Activated CD4-positive, alpha-beta T cell treated with anti-CD3 and anti-CD28 coated beads, Interleukin-10, Interleukin-2, amounts not matched to agents 100 ng/mL and 50 ng/mL, durations not matched to agents 16 hours and 8 hours (primary cell): ENCODE data around the gene CYP4B1.
"Not testable (repeated sequence)": the region's sequence is repeated elsewhere in the genome, so short reads cannot be mapped to it uniquely, and the experiment has no call there.

ENCODE experiments used
- DNase-seq: peaks from one replicate; pipeline ENCODE4 v3.0.0-alpha.2; 2020

CYP4B1 gene

GRCh38 chr1:46816930-46817329, 18.1 kb downstream of the CYP4B1 start:
- DNase-seq = no peak

DNA sequence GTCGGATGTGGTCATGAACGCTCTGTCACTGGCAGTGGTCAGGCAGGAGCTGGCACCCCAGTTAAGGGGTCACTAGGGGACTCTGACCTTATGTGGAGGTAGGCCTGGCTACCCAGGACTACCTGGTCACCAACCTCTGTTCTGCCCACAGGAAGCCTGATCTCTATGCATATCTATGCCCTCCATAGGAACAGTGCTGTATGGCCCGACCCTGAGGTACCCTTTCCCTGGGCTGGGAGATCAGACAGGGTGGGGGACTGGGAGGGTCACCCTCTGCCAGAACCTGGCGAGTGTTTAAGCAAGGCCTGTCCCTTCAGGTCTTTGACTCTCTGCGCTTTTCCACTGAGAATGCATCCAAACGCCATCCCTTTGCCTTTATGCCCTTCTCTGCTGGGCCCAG, 19.0 kb downstream of the CYP4B1 start:
- no peak for DNase-seq

DNA sequence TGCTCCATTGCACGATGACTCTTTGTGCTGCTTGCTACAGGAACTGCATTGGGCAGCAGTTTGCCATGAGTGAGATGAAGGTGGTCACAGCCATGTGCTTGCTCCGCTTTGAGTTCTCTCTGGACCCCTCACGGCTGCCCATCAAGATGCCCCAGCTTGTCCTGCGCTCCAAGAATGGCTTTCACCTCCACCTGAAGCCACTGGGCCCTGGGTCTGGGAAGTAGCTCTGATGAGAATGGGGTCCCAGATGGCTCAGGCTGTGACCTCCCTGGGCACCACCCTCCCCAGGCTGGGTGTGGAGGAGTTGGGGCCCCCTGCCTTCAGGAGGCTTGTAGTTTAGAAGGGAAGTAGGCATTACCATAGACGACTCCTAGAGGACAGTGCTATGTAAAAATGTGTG, 19.7 kb downstream of the CYP4B1 start:
- no peak for DNase-seq

- no peak for DNase-seq
Measured at GRCh38 chr1:46819335-46819734, 20.5 kb downstream of the CYP4B1 start.

GRCh38 chr1:46820076-46820475, 21.2 kb downstream of the CYP4B1 start:
- no peak for DNase-seq

DNA sequence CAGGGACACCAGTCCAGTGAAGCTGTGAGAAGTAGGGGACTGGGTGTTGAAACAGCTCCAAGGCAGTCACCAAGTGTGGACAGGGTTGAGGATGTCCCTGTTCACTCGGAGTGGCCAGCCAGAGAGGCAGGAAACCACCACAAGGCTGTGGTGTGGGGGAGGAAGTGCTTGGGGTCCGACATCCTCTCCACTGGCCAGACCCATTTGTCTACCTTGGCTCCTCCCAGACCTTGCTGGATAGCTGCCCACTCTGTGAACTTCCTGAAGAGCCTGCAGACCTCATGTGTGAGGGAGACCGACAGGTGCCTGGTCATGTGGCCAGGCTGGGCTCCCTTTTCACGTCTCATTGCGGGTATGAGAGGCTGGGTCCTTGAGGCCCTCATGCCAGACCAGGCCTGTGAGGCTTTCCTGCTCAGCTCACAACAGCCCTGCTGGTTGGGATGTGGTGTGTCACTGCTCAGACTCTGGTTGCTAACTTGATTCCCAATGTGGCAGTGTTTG, 21.8 kb downstream of the CYP4B1 start:
- DNase-seq = no peak

GRCh38 chr1:46822248-46822826, 23.5 kb downstream of the CYP4B1 start:
- no peak for DNase-seq

- DNase-seq = no peak
Measured at GRCh38 chr1:46823151-46823550, 24.3 kb downstream of the CYP4B1 start.

GRCh38 chr1:46826892-46827291, 28.0 kb downstream of the CYP4B1 start:
- not testable (repeated sequence) for DNase-seq

DNA sequence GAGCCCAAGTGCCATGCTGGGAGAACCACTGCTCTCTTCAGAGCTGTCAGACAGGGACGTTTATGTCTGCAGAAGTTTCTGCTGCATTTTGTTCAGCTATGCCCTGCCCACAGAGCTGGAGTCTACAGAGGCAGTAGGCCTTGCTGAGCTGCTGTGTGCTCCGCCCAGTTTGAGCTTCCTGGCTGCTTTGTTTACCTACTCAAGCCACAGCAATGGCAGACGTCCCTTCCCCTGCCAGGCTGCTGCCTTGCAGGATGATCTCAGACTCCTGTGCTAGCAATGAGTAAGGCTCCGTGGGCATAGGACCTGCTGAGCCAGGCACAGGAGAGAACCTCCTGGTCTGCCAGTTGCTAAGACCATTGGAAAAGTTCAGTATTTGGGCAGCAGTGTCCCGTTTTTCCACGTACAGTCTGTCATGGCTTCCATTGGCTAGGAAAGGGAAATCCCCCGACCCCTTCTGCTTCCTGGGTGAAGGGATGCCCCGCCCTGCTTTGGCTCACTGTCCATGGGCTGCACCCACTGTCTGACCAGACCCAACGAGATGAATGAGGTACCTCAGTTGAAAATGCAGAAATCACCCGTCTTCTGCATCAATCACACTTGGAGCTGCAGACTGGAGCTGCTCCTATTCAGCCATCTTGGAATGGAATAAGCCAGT, 31.9 kb downstream of the CYP4B1 start:
- DNase-seq = no peak

DNA sequence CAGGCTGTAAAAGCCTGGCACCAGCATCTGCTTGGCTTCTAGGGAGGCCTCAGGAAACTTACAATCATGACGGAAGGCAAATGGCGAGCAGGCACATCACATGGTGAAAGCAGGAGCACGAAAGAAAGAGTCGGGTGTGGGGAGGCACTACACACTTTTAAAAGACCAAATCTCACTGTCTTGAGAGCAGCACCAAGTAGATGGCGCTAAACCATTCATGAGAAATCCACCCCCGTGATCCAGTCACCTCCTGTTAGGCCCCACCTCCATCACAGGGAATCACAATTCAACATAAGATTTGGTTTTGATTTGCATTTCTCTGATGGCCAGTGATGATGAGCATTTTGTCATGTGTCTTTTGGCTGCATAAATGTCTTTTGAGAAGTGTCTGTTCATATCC, 36.6 kb downstream of the CYP4B1 start:
- not testable (repeated sequence) for DNase-seq

- DNase-seq = not testable (repeated sequence)
Measured at GRCh38 chr1:46846386-46846785, 47.5 kb downstream of the CYP4B1 start.

DNA sequence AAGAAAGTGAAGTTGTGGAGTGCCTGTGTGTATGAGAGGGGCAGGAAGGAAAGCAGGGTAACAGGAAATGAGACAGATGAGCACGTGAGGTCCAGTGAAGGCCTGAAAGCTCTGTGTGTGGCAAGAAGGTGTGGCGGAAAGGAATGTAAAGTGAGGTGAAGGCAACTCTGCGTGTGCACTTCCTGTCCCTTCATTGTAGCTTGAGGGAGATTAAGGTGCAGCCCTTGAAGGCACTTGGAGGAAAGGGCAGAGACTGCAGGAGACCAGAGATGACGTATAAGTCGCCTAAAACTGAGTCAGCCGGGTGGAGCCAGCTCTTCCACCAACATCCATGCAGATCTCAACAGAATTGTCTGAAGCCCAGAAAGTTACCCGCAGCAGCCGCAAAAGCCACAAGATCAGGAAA, 58.8 kb downstream of the CYP4B1 start:
- not testable (repeated sequence) for DNase-seq

GRCh38 chr1:46862348-46862747, 63.5 kb downstream of the CYP4B1 start:
- DNase-seq = no peak
